Stimulated activated effector memory CD8-positive, alpha-beta T cell treated with anti-CD3 and anti-CD28 coated beads, Interleukin-12 subunit alpha, Interleukin-12 subunit beta, amount 100 ng/mL, for 72 hours (primary cell): ENCODE measurements around the gene ENO1.
"Not testable (repeated sequence)": the region's sequence is repeated elsewhere in the genome, so short reads cannot be mapped to it uniquely, and the experiment has no call there.

Experiments used
- ATAC-seq: fragments of 150-1000 bp; cut with Tn5 transposase; 2 replicates; pipeline ENCODE4 v1.10.0; 2021
- DNase-seq, 2 donors: peaks; one replicate each; pipeline ENCODE4 v3.0.0; 2021 to 2022; ENCODE audit warnings: low spot score in 2 of 2
- H3K27ac Mint-ChIP-seq: one replicate; pipeline ENCODE4 v1.8.0; 2022; ENCODE audit warnings: mild to moderate bottlenecking, mixed read lengths
- H3K36me3 Mint-ChIP-seq: one replicate; pipeline ENCODE4 v1.8.0; 2022; ENCODE audit warnings: mild to moderate bottlenecking, mixed read lengths
- H3K4me1 Mint-ChIP-seq: one replicate; pipeline ENCODE4 v1.8.0; 2022; ENCODE audit warnings: mixed read lengths
- H3K4me3 Mint-ChIP-seq: one replicate; pipeline ENCODE4 v1.8.0; 2022; ENCODE audit warnings: mild to moderate bottlenecking, mixed read lengths
- H3K9me3 Mint-ChIP-seq: one replicate; pipeline ENCODE4 v1.8.0; 2022; ENCODE audit warnings: mixed read lengths

The ENO1 gene

DNA sequence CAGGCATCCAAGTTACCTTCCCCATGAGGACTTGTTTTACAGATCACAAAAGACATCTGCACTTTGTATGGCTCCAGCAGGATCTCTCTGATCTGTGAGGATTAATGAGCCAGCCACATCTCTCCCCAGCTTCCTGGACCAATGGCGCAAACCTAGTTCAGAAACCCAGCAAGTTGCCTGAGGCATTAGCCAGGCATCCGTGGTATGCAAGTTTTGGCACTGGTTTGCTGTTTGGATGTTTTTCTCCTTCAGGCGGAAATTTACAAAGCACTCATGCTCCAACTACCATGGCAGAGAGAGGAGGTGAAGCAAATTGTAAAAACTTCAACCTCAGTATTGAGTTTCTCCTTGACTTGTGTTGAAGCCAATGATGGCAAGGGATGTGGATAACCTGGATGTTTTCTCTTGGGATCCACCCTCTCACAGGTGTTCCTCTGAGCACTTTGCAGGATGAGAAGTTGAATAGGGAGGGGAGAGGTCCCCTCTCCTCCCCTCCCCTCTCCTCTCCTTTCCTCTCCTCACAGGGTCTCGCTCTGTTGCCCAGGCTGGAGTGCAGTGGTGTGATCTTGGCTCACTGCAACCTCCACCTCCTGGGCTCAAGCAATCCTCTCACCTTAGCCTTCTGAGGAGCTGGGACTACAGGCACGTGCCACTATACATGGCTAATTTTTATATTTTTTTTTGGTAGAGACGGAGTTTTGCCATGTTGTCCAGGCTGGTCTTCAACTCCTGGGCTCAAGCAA, 25.6 kb upstream of the ENO1 start:
- Mint-ChIP-seq H3K36me3 (peaks cover 11% of the 10 kb centered on the region), H3K9me3 (no peaks in the 10 kb centered on the region), H3K4me3 (no peak overlapping the region), H3K27ac (peak overlapping the region; percentile 83), H3K4me1 (peaks cover 35% of the 10 kb centered on the region)
- no peak for ATAC-seq
- no peak for DNase-seq

- Mint-ChIP-seq H3K4me1 (peaks cover 42% of the 10 kb centered on the region), H3K9me3 (no peaks in the 10 kb centered on the region), H3K4me3 (no peak overlapping the region), H3K27ac (peak overlapping the region; percentile 83), H3K36me3 (peaks cover 11% of the 10 kb centered on the region)
- no peak for ATAC-seq
- no peak for DNase-seq
Observed at GRCh38 chr1:8903410-8903809, 24.9 kb upstream of the ENO1 start.

- H3K27ac Mint-ChIP-seq: peak overlapping the region; percentile 83
- H3K9me3 Mint-ChIP-seq: no peaks in the 10 kb centered on the region
- ATAC-seq (no peak), DNase-seq (no peak)
- H3K4me3 Mint-ChIP-seq: no peak overlapping the region
- peaks cover 42% of the 10 kb centered on the region for H3K4me1 Mint-ChIP-seq
- peaks cover 11% of the 10 kb centered on the region for H3K36me3 Mint-ChIP-seq
Observed at GRCh38 chr1:8902765-8903164, 24.3 kb upstream of the ENO1 start.

DNA sequence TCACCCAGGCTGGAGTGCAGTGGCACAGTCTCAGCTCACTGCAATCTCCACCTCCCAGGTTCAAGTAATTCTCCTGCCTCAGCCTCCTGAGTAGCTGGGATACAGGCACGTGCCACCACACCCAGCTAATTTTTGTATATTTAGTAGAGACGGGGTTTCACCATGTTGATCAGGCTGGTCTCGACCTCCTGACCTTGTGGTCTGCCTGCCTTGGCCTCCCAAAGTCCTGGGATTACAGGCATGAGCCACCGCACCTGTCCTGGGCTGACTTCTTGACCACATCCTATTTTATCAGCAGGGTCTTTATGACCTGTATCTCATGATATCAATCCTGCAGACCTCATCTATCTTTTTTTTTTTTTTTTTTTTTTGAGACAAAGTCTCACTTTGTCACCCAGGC, 22.2 kb upstream of the ENO1 start:
- DNase-seq, H3K9me3 Mint-ChIP-seq, ATAC-seq: not testable (repeated sequence)
- H3K36me3 Mint-ChIP-seq: peaks cover 11% of the 10 kb centered on the region
- H3K4me1 Mint-ChIP-seq: peaks cover 38% of the 10 kb centered on the region
- H3K4me3 Mint-ChIP-seq: peak overlapping the region; percentile 67
- H3K27ac Mint-ChIP-seq: peak overlapping the region; percentile 98

GRCh38 chr1:8899046-8899445, 20.6 kb upstream of the ENO1 start:
- ATAC-seq (no peak), DNase-seq (no peak)
- H3K27ac Mint-ChIP-seq: peak overlapping the region; percentile 98
- H3K36me3 Mint-ChIP-seq: peaks cover 11% of the 10 kb centered on the region
- peaks cover 34% of the 10 kb centered on the region for H3K4me1 Mint-ChIP-seq
- H3K4me3 Mint-ChIP-seq: peak overlapping the region; percentile 67
- H3K9me3 Mint-ChIP-seq: no peaks in the 10 kb centered on the region

- not testable (repeated sequence) for DNase-seq, ATAC-seq, H3K9me3 Mint-ChIP-seq
- peaks cover 28% of the 10 kb centered on the region for H3K4me1 Mint-ChIP-seq
- peaks cover 11% of the 10 kb centered on the region for H3K36me3 Mint-ChIP-seq
- H3K27ac Mint-ChIP-seq: peak overlapping the region; percentile 98
- H3K4me3 Mint-ChIP-seq: peak overlapping the region; percentile 67
Observed at GRCh38 chr1:8898418-8898817, 19.9 kb upstream of the ENO1 start.

- not testable (repeated sequence) for H3K9me3 Mint-ChIP-seq, H3K27ac Mint-ChIP-seq, H3K4me3 Mint-ChIP-seq, ATAC-seq, DNase-seq
- Mint-ChIP-seq H3K4me1 (peaks cover 24% of the 10 kb centered on the region), H3K36me3 (peaks cover 11% of the 10 kb centered on the region)
Observed at GRCh38 chr1:8897505-8897904, 19.0 kb upstream of the ENO1 start.

GRCh38 chr1:8896775-8897174, 18.3 kb upstream of the ENO1 start:
- not testable (repeated sequence) for H3K27ac Mint-ChIP-seq, H3K9me3 Mint-ChIP-seq, ATAC-seq, DNase-seq, H3K4me3 Mint-ChIP-seq
- Mint-ChIP-seq H3K36me3 (peaks cover 11% of the 10 kb centered on the region), H3K4me1 (peaks cover 24% of the 10 kb centered on the region)

- H3K4me3 Mint-ChIP-seq: no peak overlapping the region
- no peaks in the 10 kb centered on the region for H3K36me3 Mint-ChIP-seq
- ATAC-seq: no peak
- no peak for DNase-seq
- no peak overlapping the region for H3K27ac Mint-ChIP-seq
- no peaks in the 10 kb centered on the region for H3K4me1 Mint-ChIP-seq
- H3K9me3 Mint-ChIP-seq: no peaks in the 10 kb centered on the region
Observed at GRCh38 chr1:8892026-8892425, 13.5 kb upstream of the ENO1 start.

DNA sequence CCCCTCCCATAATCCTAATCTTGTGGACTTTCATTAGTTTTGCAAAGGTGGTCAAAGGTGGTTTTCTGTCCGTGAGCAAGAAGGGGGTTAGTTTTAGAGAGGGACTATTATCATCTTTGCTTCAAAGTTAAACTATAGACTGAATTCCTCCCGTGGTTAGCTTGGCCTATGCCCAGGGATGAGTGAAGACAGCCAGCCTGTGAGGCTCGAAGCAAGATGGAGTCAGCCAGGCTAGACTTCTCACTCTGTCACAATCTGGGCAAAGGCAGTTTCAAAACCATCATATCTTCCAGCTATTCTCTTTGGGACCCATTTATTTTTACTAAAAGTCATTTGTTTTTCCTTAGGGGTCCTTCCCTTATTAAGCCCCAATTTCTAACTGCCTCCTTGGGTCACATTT, 12.9 kb upstream of the ENO1 start:
- DNase-seq (no peak), ATAC-seq (no peak)
- no peaks in the 10 kb centered on the region for H3K9me3 Mint-ChIP-seq
- no peak overlapping the region for H3K4me3 Mint-ChIP-seq
- no peaks in the 10 kb centered on the region for H3K4me1 Mint-ChIP-seq
- H3K36me3 Mint-ChIP-seq: no peaks in the 10 kb centered on the region
- H3K27ac Mint-ChIP-seq: no peak overlapping the region

DNA sequence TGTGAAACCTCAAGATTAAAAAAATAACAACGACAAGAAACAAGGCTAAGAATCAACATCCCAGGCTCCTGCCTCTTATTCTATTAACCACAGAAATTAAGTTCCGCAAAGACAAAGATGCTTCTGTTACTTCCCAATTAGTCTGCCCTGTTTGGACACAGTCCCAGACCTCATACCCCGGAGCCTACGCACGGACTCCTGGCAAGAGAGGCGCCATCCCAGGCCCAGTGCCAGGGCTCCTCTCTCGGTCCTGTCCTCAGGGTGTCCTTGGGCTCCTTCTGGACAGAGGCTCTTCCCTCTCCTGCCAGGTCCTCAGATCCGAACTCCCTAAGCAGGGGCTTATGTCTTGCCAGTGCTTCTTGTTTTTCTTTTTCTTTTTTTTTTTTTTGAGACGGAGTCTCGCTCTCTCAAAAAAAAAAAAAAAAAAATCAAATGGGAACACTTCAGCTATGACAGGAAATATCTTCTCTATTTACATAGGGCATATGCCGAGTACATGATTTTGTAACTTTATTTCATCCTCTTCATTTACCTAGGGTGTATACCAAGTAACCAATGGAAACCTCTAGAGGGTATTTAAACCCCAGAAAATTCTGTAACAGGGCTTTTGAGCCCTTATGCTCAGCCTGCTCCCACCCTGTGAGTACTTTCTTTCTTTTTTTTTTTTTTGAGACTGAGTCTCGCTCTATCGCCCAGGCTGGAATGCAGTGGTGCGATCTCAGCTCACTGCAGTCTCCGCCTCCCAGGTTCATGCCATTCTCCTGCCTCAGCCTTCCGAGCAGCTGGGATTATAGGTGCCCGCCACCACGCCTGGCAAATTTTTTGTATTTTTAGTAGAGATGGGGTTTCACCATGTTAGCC, 11.7 kb upstream of the ENO1 start:
- no peak for ATAC-seq
- H3K4me1 Mint-ChIP-seq: no peaks in the 10 kb centered on the region

GRCh38 chr1:8889103-8889846, 10.8 kb upstream of the ENO1 start:
- Mint-ChIP-seq H3K4me1 (no peaks in the 10 kb centered on the region), H3K4me3 (no peak overlapping the region), H3K9me3 (no peaks in the 10 kb centered on the region), H3K36me3 (no peaks in the 10 kb centered on the region), H3K27ac (no peak overlapping the region)
- ATAC-seq (no peak), DNase-seq (no peak)

More for the DNA sequence above, 11.7 kb upstream of the ENO1 start:
- H3K9me3 Mint-ChIP-seq: no peaks in the 10 kb centered on the region
- no peaks in the 10 kb centered on the region for H3K36me3 Mint-ChIP-seq
- H3K4me3 Mint-ChIP-seq: no peak overlapping the region
- no peak overlapping the region for H3K27ac Mint-ChIP-seq
- DNase-seq: no peak

GRCh38 chr1:8886589-8886988, 8.1 kb upstream of the ENO1 start:
- DNase-seq (no peak), ATAC-seq (no peak)
- H3K27ac Mint-ChIP-seq: no peak overlapping the region

GRCh38 chr1:8886031-8886524, 7.6 kb upstream of the ENO1 start:
- H3K9me3 Mint-ChIP-seq, H3K4me1 Mint-ChIP-seq, ATAC-seq, H3K36me3 Mint-ChIP-seq, H3K4me3 Mint-ChIP-seq, DNase-seq: not testable (repeated sequence)
- H3K27ac Mint-ChIP-seq: peak overlapping the region; percentile 8

More at GRCh38 chr1:8886589-8886988, 8.1 kb upstream of the ENO1 start:
- no peaks in the 10 kb centered on the region for H3K9me3 Mint-ChIP-seq
- no peaks in the 10 kb centered on the region for H3K36me3 Mint-ChIP-seq
- H3K4me3 Mint-ChIP-seq: no peak overlapping the region
- peaks cover 2% of the 10 kb centered on the region for H3K4me1 Mint-ChIP-seq

DNA sequence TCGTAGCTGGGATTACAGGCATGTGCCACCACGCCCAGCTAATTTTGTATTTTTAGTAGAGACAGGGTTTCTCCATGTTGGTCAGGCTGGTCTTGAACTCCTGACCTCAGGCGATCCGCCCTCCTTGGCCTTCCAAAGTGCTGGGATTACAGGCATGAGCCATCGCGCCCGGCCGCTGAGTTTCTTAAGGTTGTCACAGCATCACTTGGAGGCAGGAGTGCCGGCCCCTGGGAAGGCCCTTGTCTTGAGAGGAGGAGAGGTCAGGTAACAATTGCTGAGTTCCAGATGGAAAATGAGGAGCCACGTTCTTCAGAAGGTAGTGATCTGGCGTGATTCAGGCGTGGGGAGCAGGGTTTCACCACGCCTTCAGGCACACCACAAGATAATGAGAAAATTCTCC, 5.6 kb upstream of the ENO1 start:
- H3K27ac Mint-ChIP-seq: not testable (repeated sequence)
- peaks cover 12% of the 10 kb centered on the region for H3K36me3 Mint-ChIP-seq

More for the DNA sequence above, 5.6 kb upstream of the ENO1 start:
- not testable (repeated sequence) for H3K4me3 Mint-ChIP-seq, DNase-seq, H3K9me3 Mint-ChIP-seq, ATAC-seq
- H3K4me1 Mint-ChIP-seq: peaks cover 18% of the 10 kb centered on the region
